ENCODE measurements around the gene MERTK.

MERTK gene

GRCh38 chr2:111982822-111983221 lies 84.4 kb downstream of the MERTK start:
- DNase-seq = peak; percentile 14

DNA sequence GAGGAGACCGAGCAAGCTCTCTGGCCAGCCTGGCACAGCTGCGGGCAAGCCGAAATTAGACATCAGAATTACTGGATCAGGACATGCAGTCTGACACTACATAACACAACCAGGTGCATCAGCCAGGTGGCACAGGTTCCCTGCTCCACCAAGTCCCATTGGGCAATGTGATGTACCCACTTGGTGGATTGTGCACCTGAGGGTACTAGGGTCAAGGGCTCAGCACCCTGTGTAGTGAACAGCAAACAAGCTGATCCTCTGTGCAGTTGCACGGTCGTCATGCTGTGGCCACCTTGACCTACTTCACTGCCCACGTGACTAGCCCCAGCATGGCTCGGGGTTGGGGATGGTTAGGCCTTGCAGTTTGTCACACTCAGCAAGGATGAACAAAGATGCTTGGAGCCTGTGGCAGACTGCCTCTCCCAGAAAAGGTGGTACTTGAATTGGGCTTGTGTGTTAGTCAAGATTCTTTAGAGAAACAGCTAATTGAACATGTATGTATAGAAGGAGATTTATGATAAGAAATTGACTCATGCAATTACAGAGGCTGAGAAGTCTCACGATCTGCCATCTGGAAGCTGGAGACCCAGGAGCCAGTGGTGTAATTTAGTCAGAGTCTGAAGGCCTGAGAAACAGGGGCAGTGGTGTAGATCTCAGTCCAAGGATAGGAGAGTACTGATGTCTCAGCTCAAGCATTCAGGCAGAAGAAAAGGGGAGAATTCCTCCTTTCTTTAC lies 85.2 kb downstream of the MERTK start:
- peak; percentile 52 for DNase-seq

GRCh38 chr2:111984213-111984604 lies 85.8 kb downstream of the MERTK start:
- DNase-seq = no peak

- no peak for DNase-seq
Measured at GRCh38 chr2:111985514-111985913, 87.1 kb downstream of the MERTK start.

DNA sequence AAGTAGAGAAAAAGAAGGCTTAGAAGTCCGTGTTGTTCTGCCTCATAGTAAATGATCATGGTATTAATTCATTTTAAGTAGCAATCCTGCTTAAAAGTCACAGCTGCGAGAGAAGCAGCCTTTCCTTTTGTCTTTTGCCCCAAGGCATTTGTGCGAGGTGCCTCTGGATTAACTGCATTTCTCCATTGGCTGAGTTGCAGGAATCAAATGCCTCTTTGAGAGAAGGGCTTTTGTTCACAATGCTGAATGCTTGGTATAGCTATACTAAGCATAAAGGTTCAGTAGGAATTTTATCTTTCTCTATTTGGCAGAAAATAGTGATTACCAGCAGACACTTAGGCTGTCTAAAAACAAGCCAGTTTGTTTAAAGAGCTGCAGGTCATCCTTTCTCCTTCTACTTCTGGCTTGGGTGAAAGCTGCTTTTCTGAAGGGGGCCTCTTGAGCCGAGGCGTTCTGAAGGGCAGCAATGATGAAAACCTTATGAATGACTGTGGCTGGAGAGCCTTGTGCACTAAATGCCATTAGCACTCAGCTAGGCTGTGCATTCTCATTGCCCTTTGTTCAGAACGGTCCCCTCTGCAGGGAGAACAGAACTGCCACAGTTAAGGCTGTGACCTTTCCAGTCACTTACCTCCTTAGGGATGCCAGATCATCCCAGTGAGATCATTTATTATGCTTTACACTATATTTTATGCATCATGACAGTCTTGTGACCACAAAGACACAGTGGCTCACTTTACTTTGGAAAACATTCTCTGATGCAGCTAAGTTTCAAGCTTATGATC lies 87.9 kb downstream of the MERTK start:
- peak; percentile 42 for DNase-seq

DNA sequence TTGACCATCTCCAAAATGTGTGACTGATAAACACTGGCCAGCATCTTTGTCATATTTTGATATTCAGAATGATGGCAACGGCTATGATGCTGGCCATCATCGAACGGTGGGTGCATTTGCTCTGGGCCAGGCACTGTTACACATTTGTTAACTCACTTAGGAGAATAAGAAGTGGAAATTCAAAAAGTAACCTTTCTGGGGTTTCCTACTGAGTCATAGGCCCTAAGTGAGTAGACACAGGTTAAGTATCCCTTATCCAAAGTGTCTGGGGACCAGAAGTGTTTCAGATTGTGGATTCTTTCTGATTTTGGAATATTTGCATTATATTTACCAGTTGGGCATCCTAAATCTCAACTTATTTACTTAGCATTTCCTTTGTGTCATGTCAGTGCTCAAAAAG lies 92.0 kb downstream of the MERTK start:
- DNase-seq = no peak

GRCh38 chr2:111990856-111991255 lies 92.4 kb downstream of the MERTK start:
- no peak for DNase-seq

DNA sequence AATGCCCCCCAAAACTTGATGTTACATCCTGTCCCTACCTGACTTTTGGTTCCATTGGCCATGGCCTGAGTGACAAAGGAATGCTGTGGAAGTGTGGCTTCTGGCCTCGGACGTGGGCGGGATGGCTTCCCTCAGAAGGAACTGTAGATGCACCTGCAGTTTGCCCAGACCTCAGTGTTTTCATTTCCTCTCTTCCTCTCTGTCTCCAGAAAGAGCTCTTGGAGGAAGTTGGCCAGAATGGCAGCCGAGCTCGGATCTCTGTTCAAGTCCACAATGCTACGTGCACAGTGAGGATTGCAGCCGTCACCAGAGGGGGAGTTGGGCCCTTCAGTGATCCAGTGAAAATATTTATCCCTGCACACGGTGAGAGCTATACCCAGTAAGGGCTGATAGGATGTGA lies 95.6 kb downstream of the MERTK start:
- DNase-seq = no peak

- DNase-seq = no peak
Measured at GRCh38 chr2:111995148-111995547, 96.7 kb downstream of the MERTK start.

DNA sequence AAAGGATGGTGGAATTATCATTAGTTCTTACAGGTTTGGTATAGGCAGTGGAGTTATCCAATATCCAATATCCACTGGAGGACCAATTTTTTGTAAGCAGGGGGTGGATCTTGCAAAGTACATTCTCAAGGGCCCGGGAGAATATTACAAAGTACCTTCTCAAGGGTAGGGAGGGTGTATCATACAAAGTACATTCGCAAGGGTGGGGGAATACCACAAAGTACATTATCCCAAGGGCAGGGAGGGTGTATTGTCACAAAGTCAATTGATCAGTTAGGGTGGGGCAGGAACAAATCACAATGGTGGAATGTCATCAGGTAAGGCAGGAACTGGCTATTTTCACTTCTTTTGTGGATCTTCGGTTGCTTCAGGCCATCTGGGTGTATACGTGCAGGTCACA lies 101.4 kb downstream of the MERTK start:
- DNase-seq = no peak

DNA sequence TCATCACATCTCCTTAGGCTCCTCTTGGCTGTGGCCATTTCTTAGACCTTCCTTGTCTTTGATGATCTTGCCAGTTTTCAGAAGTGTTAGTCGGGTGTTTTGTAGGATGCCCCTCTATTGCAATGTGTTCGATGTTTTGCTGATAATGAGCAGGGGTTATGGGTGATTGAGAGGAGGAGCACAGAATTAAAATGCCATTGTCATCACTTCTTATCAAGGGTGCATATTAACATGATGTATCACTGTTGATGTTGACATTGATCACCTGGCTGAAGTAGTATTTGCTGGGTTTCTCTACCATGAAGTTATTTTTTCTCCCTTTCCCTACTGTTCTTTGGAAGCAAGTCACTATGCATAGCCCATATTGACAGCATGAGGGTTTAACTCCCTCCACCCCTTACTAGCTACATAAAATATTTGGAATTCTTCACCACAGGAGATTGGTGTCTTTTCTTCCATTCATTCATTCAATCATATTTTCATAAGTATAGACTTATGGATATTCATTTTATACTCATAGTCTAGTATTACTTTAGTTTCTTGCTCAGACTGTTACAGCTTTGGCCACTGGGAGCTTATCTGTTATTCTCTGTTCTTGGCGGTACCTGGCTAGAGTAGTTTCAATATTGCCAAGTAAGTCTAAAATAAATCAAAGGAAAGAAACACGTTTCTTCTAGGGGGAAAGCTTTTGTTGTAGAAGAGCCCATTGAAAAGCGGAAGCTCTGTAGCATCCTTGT lies 102.2 kb downstream of the MERTK start:
- DNase-seq = no peak

- DNase-seq = peak; percentile 40
Measured at GRCh38 chr2:112001136-112001715, 102.8 kb downstream of the MERTK start.

- peak; percentile 20 for DNase-seq
Measured at GRCh38 chr2:112001942-112002341, 103.5 kb downstream of the MERTK start.

- no peak for DNase-seq
Measured at GRCh38 chr2:112003576-112004252, 105.3 kb downstream of the MERTK start.

DNA sequence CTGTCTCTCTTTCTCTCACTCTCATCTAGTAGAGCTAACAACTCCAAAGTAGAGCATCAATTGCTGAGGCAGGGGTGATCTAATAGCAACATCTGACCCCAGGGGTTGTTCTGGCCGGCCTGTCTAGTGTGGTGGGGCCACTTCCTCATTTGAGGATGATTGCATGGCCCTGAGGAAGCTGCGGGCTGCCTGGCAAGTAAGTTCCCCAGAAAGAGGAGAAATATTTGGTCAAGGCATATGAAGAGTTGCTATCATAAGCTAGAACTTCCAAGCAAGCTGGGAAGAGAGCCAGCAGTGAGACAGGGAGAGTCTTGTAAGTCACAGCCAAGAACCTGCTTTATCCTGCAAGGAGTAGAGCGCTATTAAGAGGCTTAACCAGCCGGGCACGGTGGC lies 105.8 kb downstream of the MERTK start:
- DNase-seq = no peak

DNA sequence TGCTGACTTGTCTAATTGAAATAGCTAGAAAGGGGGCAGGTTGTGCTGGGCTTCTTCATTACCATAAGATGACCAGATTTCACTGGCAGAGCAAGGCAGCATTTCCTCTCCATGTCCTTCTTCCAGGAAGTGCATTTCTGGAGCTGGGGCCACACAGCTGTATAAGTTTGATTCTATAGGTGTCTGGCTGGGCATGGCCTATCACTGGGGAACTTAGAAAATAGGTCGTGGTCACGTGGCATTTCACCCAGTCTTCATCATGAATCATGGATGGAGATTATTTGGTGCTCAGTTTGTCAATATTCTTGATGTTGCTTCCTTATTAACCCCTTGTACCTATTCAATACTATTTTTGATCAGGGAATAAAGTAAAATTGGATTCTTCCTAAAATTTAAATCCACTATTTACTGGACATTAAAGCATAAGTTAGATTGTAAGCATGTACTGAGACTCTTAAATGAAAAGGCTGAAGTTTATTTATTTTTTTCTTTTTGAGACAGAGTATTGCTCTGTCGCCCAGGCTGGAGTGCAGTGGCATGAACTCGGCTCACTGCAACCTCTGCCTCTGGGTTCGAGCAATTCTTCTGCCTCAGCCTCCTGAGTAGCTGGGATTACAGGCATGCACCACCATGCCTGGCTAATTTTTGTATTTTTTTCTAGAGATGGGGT lies 107.1 kb downstream of the MERTK start:
- no peak for DNase-seq

GRCh38 chr2:112006076-112006410 lies 107.6 kb downstream of the MERTK start:
- DNase-seq = no peak

DNA sequence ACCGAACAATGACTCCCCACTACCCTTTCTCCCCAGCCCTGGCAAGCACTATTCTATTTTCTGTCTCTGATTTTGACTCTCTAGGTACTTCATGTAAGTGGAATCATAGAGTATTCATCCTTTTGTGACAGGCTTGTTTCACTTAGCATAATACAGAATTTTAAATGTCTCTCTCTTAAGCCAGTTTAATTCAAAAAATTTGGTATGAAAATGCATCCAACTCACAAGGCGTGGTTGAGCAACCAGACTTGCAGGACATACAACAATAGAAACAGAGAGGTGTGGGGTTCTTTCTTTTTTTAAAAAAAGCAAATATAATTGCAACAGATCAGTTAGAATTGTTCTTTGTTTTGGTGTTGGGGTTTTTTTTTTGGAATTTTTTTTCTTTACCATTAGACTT lies 109.1 kb downstream of the MERTK start:
- no peak for DNase-seq

DNA sequence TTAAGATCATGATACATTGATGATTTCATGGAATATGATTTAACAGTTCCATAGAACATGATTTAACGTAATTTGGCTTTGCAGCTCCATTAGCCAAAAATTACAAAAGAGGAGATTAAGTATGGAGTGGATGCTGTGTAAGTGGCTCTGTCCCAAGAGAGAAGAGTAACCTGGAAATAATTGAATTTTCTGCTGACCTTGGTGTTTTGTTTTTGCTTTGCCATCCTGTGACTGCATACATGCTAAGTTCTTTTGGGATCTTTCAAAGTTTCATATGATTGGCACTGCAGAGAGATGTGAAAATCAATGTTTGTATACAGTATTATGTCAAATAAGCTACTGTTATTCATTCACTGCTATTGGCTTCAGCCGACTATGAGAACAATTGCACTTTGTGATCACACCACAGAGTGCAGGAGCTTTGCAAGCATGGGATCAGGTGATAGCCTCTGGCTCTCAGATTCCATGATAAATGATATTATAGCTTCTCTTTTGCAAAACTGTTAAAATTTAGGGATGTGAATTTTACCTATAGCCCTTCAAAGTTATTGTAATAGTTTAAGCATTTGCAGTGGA lies 110.6 kb downstream of the MERTK start:
- DNase-seq = no peak

GRCh38 chr2:112010751-112011150 lies 112.3 kb downstream of the MERTK start:
- no peak for DNase-seq

- no peak for DNase-seq
Measured at GRCh38 chr2:112012556-112012955, 114.1 kb downstream of the MERTK start.

GRCh38 chr2:112018846-112019245 lies 120.4 kb downstream of the MERTK start:
- DNase-seq = no peak

Data from DMS79 treated with DMSO at 0.1 percent for 48 hours (cell line).